Keratinocyte (primary cell): ENCODE data around the gene IL7R. TPM values are rescaled to one million over a fixed set of nuclear protein-coding genes. Genes with fewer than 3 reads are reported as not detected.
A peak's percentile ranks its signal among the peaks of the same experiment; 100 is the strongest.

Experiments
- DNase-seq: peaks from one replicate; pipeline ENCODE4 v3.0.0-alpha.2; 2011; ENCODE audit warnings: low read depth, missing footprints, low spot score
- FAIRE-seq: peaks from 2 replicates; lab custom pipeline; 2011; peaks lifted over from hg19 to GRCh38; lab: Jason Lieb, UNC
- H2AFZ ChIP-seq: 2 replicates; pipeline ENCODE4 v1.6.0; 2012; ENCODE audit warnings: low read length, control low read depth, inconsistent platforms; ENCODE audit not compliant: control insufficient read depth
- H3K27ac ChIP-seq: 2 replicates; pipeline ENCODE4 v1.5.1; 2011; ENCODE audit warnings: low read length; ENCODE audit not compliant: control insufficient read depth, insufficient read depth
- H3K27me3 ChIP-seq: 3 replicates; pipeline ENCODE4 v1.6.0; 2011; ENCODE audit warnings: low read length; ENCODE audit not compliant: control insufficient read depth, insufficient read depth; ENCODE audit errors: extremely low read depth
- H3K36me3 ChIP-seq, 2 experiments: 2 replicates in 1 of 2; 3 replicates in 1 of 2; pipeline ENCODE4 v1.5.1; 2011; ENCODE audit warnings: low read length in 2 of 2, mild to moderate bottlenecking in 1 of 2; ENCODE audit not compliant: control insufficient read depth in 2 of 2, insufficient read depth in 2 of 2; ENCODE audit errors: extremely low read depth in 1 of 2
- H3K4me1 ChIP-seq: 3 replicates; pipeline ENCODE4 v1.5.1; 2011; ENCODE audit warnings: low read length; ENCODE audit not compliant: control insufficient read depth, insufficient read depth; ENCODE audit errors: extremely low read depth
- H3K4me2 ChIP-seq: 3 replicates; pipeline ENCODE4 v1.6.0; 2011; ENCODE audit warnings: low read depth, low read length; ENCODE audit not compliant: control insufficient read depth, insufficient read depth; ENCODE audit errors: extremely low read depth
- H3K4me3 ChIP-seq, 3 experiments: fragments of 200-600 bp in 1 of 3; sonication (generic) in 1 of 3; 2 replicates in 2 of 3; 3 replicates in 1 of 3; pipeline ENCODE4 v1.5.1; 2011 to 2016; ENCODE audit warnings: low read length in 3 of 3, mild to moderate bottlenecking in 3 of 3, control low read depth in 2 of 3, inconsistent platforms in 1 of 3, low read depth in 1 of 3, mixed read lengths in 1 of 3, mixed run types in 1 of 3, moderate library complexity in 1 of 3; ENCODE audit not compliant: control insufficient read depth in 2 of 3, insufficient read depth in 2 of 3; ENCODE audit errors: extremely low read depth in 1 of 3
- H3K79me2 ChIP-seq: 2 replicates; pipeline ENCODE4 v1.6.0; 2012; ENCODE audit warnings: low read length; ENCODE audit not compliant: control insufficient read depth, insufficient read depth
- H3K9ac ChIP-seq: 3 replicates; pipeline ENCODE4 v1.6.0; 2011; ENCODE audit warnings: low read length; ENCODE audit not compliant: control insufficient read depth, insufficient read depth; ENCODE audit errors: extremely low read depth
- H3K9me1 ChIP-seq: 3 replicates; pipeline ENCODE4 v1.6.0; 2011; ENCODE audit warnings: low read length; ENCODE audit not compliant: control insufficient read depth, insufficient read depth; ENCODE audit errors: extremely low read depth
- H3K9me3 ChIP-seq: 2 replicates; pipeline ENCODE4 v1.5.1; 2012; ENCODE audit warnings: low read depth, low read length; ENCODE audit not compliant: control insufficient read depth
- H4K20me1 ChIP-seq: 3 replicates; pipeline ENCODE4 v1.6.0; 2011; ENCODE audit warnings: low read length; ENCODE audit not compliant: control insufficient read depth, insufficient read depth; ENCODE audit errors: extremely low read depth
- CTCF ChIP-seq, 3 experiments: IDR thresholded peaks in 1 of 3; conservative IDR thresholded peaks in 1 of 3; optimal IDR thresholded peaks in 1 of 3; 2 replicates in 2 of 3; 3 replicates in 1 of 3; pipeline versions ENCODE3 to v1.5.1; 2011; ENCODE audit warnings: low read length in 3 of 3, mild to moderate bottlenecking in 3 of 3, moderate library complexity in 2 of 3, control low read depth in 1 of 3, inconsistent platforms in 1 of 3; ENCODE audit not compliant: insufficient read depth in 2 of 3; ENCODE audit errors: extremely low read depth in 1 of 3
- EZH2 ChIP-seq: IDR thresholded peaks from one replicate; pipeline ENCODE4 v1.6.1; 2012; ENCODE audit warnings: inconsistent platforms, mild to moderate bottlenecking, low read length, moderate library complexity
- dilution Hi-C: fragments of 300-500 bp; cut with MboI; formaldehyde crosslinking; loops from one replicate; pipeline ENCODE4 v1.7.0; 2020; ENCODE audit warnings: low sequenced_read_pairs; ENCODE audit not compliant: extremely low pct_ligation_motif_present
- polyA plus RNA-seq, 5 experiments: library from polyadenylated mRNA; depleted of rRNA in 3 of 5; stranded (reverse) in 3 of 5; stranded (forward) in 1 of 5; unstranded in 1 of 5; fragments of >200 nt; gene quantifications; 1 replicate in 1 of 5; 2 replicates in 3 of 5; 3 replicates in 1 of 5; pipeline versions ENCODE4 v1.2.1 to v1.2.3, GENCODE V29; 2011 to 2012; ENCODE audit warnings: missing spikeins in 2 of 5, low read depth in 1 of 5, low replicate concordance in 1 of 5

IL7R gene
- polyA plus RNA-seq, 1 donor (not counting 4 experiments of a cell fraction or from before 2014, with no cell fraction given) = 4.7 TPM

- Histone ChIP-seq H3K27me3 (no peaks in the 10 kb centered on the region), H3K9ac (no peak overlapping the region), H3K27ac (peak overlapping the region; percentile 50), H3K9me1 (no peaks in the 10 kb centered on the region), H3K36me3 (no peaks in the 10 kb centered on the region), H3K4me3 (no peak overlapping the region), H2AFZ (no peak overlapping the region), H4K20me1 (no peaks in the 10 kb centered on the region), H3K4me2 (peak overlapping the region; percentile 56), H3K4me1 (peaks cover 15% of the 10 kb centered on the region), H3K9me3 (no peaks in the 10 kb centered on the region), H3K79me2 (no peaks in the 10 kb centered on the region)
- dilution Hi-C loops = no loop called here
- DNase-seq (peak; percentile 90), FAIRE-seq (peak; percentile 81)
- TF ChIP-seq EZH2 (no peak), CTCF (optimal IDR thresholded peaks at IDR 0.05 in 1 of 3, IDR thresholded peaks at IDR 0.05 in 1 of 3, conservative IDR thresholded peaks at IDR 0.05 in 1 of 3; ENCODE audit: extremely low read depth in 1 of 3, insufficient read depth in 2 of 3, low read length in 3 of 3) (no peak)
These were observed 27.6 kb downstream of the IL7R start for GRCh38 chr5:35884191-35884769.

GRCh38 chr5:35884773-35885172, 28.1 kb downstream of the IL7R start:
- no peak for FAIRE-seq
- H3K36me3 ChIP-seq = no peaks in the 10 kb centered on the region
- H3K27me3 ChIP-seq = no peaks in the 10 kb centered on the region
- no peaks in the 10 kb centered on the region for H3K9me3 ChIP-seq
- H2AFZ ChIP-seq = no peak overlapping the region
- dilution Hi-C loops = no loop called here
- no peak for DNase-seq
- no peaks in the 10 kb centered on the region for H3K79me2 ChIP-seq
- no peak for TF ChIP-seq CTCF (optimal IDR thresholded peaks at IDR 0.05 in 1 of 3, IDR thresholded peaks at IDR 0.05 in 1 of 3, conservative IDR thresholded peaks at IDR 0.05 in 1 of 3; ENCODE audit: extremely low read depth in 1 of 3, insufficient read depth in 2 of 3, low read length in 3 of 3)
- TF ChIP-seq EZH2 = no peak
- no peaks in the 10 kb centered on the region for H3K9me1 ChIP-seq
- no peak overlapping the region for H3K4me3 ChIP-seq
- H3K4me2 ChIP-seq = peak overlapping the region; percentile 56
- H3K4me1 ChIP-seq = peaks cover 15% of the 10 kb centered on the region
- no peak overlapping the region for H3K27ac ChIP-seq
- H3K9ac ChIP-seq = no peak overlapping the region
- no peaks in the 10 kb centered on the region for H4K20me1 ChIP-seq
